DND-41 (cell line): ENCODE data around the gene LPCAT2.

Source experiments
- ATAC-seq: fragments of 200-7000 bp; cut with Tn5 transposase; 3 replicates; pipeline ENCODE4 v1.9.1; 2021; ENCODE audit warnings: low read depth; ENCODE audit not compliant: insufficient read depth
- DNase-seq: peaks from one replicate; pipeline ENCODE4 v3.0.0-alpha.2; 2020
- H2AFZ ChIP-seq: 2 replicates; pipeline ENCODE4 v1.6.0; 2012; ENCODE audit warnings: low read depth, low read length
- H3K27ac ChIP-seq: 2 replicates; pipeline ENCODE4 v1.5.1; 2012; ENCODE audit warnings: low read length, inconsistent platforms
- H3K27me3 ChIP-seq: fragments of 200-600 bp; sonication (generic); 2 replicates; pipeline ENCODE4 v1.6.0; 2012; ENCODE audit warnings: low read length, mild to moderate bottlenecking, inconsistent platforms; ENCODE audit not compliant: insufficient read depth, poor library complexity
- H3K36me3 ChIP-seq: 2 replicates; pipeline ENCODE4 v1.5.1; 2012; ENCODE audit warnings: low read length, inconsistent platforms; ENCODE audit not compliant: insufficient read depth
- H3K4me1 ChIP-seq: 2 replicates; pipeline ENCODE4 v1.5.1; 2012; ENCODE audit warnings: mild to moderate bottlenecking, low read length; ENCODE audit not compliant: insufficient read depth
- H3K4me2 ChIP-seq: 2 replicates; pipeline ENCODE4 v1.6.0; 2012; ENCODE audit warnings: mild to moderate bottlenecking, moderate library complexity, low read length, inconsistent platforms; ENCODE audit not compliant: insufficient read depth
- H3K4me3 ChIP-seq, 2 experiments: fragments of 200-600 bp in 1 of 2; shearing (Covaris generic) in 1 of 2; 2 replicates each; pipeline ENCODE4 v1.5.1; 2012 to 2016; ENCODE audit warnings: inconsistent platforms in 2 of 2, low read length in 2 of 2, mild to moderate bottlenecking in 2 of 2, low read depth in 1 of 2, moderate library complexity in 1 of 2
- H3K79me2 ChIP-seq: 2 replicates; pipeline ENCODE4 v1.6.0; 2012; ENCODE audit warnings: low read length, inconsistent platforms; ENCODE audit not compliant: insufficient read depth
- H3K9ac ChIP-seq: 2 replicates; pipeline ENCODE4 v1.6.0; 2012; ENCODE audit warnings: low read depth, mild to moderate bottlenecking, inconsistent platforms, low read length, moderate library complexity
- H3K9me3 ChIP-seq: 2 replicates; pipeline ENCODE4 v1.5.1; 2012; ENCODE audit warnings: low read length, moderate library complexity, mild to moderate bottlenecking, inconsistent platforms; ENCODE audit not compliant: insufficient read depth, severe bottlenecking
- H4K20me1 ChIP-seq: 2 replicates; pipeline ENCODE4 v1.6.0; 2012; ENCODE audit warnings: low read length; ENCODE audit not compliant: insufficient read depth
- EZH2 ChIP-seq: IDR thresholded peaks from 3 replicates; pipeline ENCODE4 v1.6.1; 2012; ENCODE audit warnings: borderline replicate concordance, low read depth, mild to moderate bottlenecking, moderate library complexity, low read length, inconsistent platforms; ENCODE audit not compliant: severe bottlenecking
- TF ChIP-seq, protein P1 (sequence below): IDR thresholded peaks from 2 replicates; pipeline ENCODE4 v1.5.1; 2012; ENCODE audit warnings: borderline replicate concordance, low read length, moderate library complexity, mild to moderate bottlenecking; ENCODE audit not compliant: poor library complexity, severe bottlenecking; ENCODE audit errors: extremely low read depth

Gene LPCAT2

DNA sequence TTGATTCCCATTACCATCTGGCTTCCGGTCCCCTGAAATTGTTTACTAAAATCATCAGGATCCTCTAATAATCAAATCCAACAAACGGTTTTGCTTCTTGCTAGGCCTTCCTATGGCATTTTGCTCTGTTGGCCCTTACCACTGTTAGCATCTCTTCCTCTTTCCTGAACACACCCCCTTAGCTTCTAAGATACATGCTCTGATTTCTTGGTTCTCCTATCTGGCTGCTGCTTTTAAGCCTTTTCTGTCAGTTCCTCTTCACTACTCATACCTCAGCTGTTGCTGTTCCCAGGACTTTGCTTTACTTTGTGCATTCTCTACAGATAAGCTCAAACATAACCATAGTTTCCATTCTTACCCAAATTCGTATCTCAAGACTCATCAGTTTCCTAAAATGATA lies 69.0 kb downstream of the LPCAT2 start:
- H3K27ac ChIP-seq = no peak overlapping the region
- H3K4me2 ChIP-seq = no peak overlapping the region
- H3K9ac ChIP-seq = no peak overlapping the region
- no peaks in the 10 kb centered on the region for H3K4me1 ChIP-seq
- H3K27me3 ChIP-seq = peaks cover 15% of the 10 kb centered on the region
- no peaks in the 10 kb centered on the region for H3K9me3 ChIP-seq
- no peak overlapping the region for H2AFZ ChIP-seq
- DNase-seq = no peak
- no peak for TF ChIP-seq EZH2
- TF ChIP-seq, protein P1, sequence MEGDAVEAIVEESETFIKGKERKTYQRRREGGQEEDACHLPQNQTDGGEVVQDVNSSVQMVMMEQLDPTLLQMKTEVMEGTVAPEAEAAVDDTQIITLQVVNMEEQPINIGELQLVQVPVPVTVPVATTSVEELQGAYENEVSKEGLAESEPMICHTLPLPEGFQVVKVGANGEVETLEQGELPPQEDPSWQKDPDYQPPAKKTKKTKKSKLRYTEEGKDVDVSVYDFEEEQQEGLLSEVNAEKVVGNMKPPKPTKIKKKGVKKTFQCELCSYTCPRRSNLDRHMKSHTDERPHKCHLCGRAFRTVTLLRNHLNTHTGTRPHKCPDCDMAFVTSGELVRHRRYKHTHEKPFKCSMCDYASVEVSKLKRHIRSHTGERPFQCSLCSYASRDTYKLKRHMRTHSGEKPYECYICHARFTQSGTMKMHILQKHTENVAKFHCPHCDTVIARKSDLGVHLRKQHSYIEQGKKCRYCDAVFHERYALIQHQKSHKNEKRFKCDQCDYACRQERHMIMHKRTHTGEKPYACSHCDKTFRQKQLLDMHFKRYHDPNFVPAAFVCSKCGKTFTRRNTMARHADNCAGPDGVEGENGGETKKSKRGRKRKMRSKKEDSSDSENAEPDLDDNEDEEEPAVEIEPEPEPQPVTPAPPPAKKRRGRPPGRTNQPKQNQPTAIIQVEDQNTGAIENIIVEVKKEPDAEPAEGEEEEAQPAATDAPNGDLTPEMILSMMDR = no peak
- no peak overlapping the region for H3K4me3 ChIP-seq
- no peak for ATAC-seq
- no peaks in the 10 kb centered on the region for H3K79me2 ChIP-seq
- no peaks in the 10 kb centered on the region for H4K20me1 ChIP-seq
- H3K36me3 ChIP-seq = no peaks in the 10 kb centered on the region

DNA sequence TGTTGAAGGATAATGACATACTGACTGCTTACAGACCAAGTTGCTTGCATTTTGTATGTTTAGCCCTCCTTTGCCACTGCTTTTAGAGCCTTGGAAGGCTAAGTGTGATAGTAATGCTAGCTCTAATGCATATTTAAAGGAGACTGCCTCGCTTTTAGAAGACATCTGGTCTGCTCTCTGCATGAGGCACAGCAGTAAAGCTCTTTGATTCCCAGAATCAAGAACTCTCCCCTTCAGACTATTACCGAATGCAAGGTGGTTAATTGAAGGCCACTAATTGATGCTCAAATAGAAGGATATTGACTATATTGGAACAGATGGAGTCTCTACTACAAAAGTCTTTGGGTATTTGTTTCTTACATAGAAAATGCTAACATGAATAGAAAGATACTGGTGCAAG lies 76.8 kb downstream of the LPCAT2 start:
- no peak overlapping the region for H3K9ac ChIP-seq
- DNase-seq (no peak), ATAC-seq (no peak)
- no peaks in the 10 kb centered on the region for H3K9me3 ChIP-seq
- H3K36me3 ChIP-seq = no peaks in the 10 kb centered on the region
- TF ChIP-seq, protein P1 = no peak
- no peak for TF ChIP-seq EZH2
- no peak overlapping the region for H3K27ac ChIP-seq
- no peak overlapping the region for H3K4me3 ChIP-seq
- H2AFZ ChIP-seq = no peak overlapping the region
- H4K20me1 ChIP-seq = no peaks in the 10 kb centered on the region
- H3K4me2 ChIP-seq = no peak overlapping the region
- no peaks in the 10 kb centered on the region for H3K4me1 ChIP-seq
- no peaks in the 10 kb centered on the region for H3K79me2 ChIP-seq
- peaks cover 9% of the 10 kb centered on the region for H3K27me3 ChIP-seq

DNA sequence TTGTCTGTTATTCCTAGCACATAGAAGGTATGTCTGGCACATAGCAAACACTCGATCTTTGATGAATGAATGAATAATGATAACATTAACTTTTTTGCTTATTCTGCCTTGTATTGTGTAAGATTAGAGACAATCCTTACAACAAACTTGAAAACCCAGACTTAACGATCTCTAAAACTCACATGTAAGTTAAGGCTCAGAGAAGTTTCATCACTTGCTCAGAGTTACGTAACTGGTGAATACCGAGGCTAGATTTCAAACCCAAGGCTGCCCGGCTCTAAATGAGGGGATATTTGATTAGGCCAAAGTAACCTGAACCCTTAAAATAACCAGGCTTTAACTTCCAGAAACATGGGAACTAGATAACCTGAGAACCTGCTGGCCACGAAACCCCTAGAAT lies 79.9 kb downstream of the LPCAT2 start:
- Histone ChIP-seq H2AFZ (no peak overlapping the region), H3K27ac (no peak overlapping the region)
- TF ChIP-seq EZH2 = no peak
- TF ChIP-seq, protein P1 = no peak

DNA sequence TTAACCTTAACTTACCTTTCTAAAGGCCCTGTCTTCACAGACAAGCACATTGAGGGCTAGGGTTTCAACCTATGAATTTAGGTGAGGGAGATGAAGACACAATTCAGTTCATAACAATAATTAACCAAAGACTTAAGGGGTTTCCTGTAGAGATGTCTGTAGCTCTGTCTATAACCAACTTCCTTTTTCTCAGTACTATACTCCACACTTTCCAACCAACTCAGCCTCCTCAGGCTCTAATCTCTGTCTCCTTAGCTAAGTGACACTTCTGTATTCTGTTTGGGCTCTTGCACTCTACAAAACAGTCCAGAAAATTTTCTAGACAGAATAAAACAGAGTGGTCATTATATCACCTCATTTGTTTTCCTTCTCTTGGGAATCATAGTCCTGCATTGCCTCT lies 83.4 kb downstream of the LPCAT2 start:
- H3K9ac ChIP-seq = no peak overlapping the region
- no peak for TF ChIP-seq EZH2
- TF ChIP-seq, protein P1 = no peak
- DNase-seq (no peak), ATAC-seq (no peak)
- H4K20me1 ChIP-seq = no peaks in the 10 kb centered on the region
- peaks cover 6% of the 10 kb centered on the region for H3K27me3 ChIP-seq
- no peaks in the 10 kb centered on the region for H3K4me1 ChIP-seq
- no peaks in the 10 kb centered on the region for H3K79me2 ChIP-seq
- H3K36me3 ChIP-seq = no peaks in the 10 kb centered on the region
- no peak overlapping the region for H2AFZ ChIP-seq
- H3K9me3 ChIP-seq = no peaks in the 10 kb centered on the region
- H3K4me2 ChIP-seq = no peak overlapping the region
- no peak overlapping the region for H3K4me3 ChIP-seq
- H3K27ac ChIP-seq = no peak overlapping the region

More for the DNA sequence above, 79.9 kb downstream of the LPCAT2 start:
- Histone ChIP-seq H3K9ac (no peak overlapping the region), H3K27me3 (peaks cover 9% of the 10 kb centered on the region), H3K4me3 (no peak overlapping the region), H3K79me2 (no peaks in the 10 kb centered on the region), H3K36me3 (no peaks in the 10 kb centered on the region), H3K9me3 (no peaks in the 10 kb centered on the region), H4K20me1 (no peaks in the 10 kb centered on the region), H3K4me1 (no peaks in the 10 kb centered on the region), H3K4me2 (no peak overlapping the region)
- DNase-seq (no peak), ATAC-seq (no peak)
